H9 (cell line): ENCODE measurements around the gene CLEC17A. TPM values are rescaled to one million over a fixed set of nuclear protein-coding genes. Genes with fewer than 3 reads are reported as not detected.
"Not testable (repeated sequence)": the region's sequence is repeated elsewhere in the genome, so short reads cannot be mapped to it uniquely, and the experiment has no call there.

Source experiments
- DNase-seq: peaks from one replicate; pipeline ENCODE4 v3.0.0-alpha.2; 2017
- H2AFZ ChIP-seq: one replicate; pipeline ENCODE4 v1.6.1; 2013; ENCODE audit warnings: mild to moderate bottlenecking, low read length, control low read depth, moderate library complexity
- H2AK5ac ChIP-seq: 2 replicates; pipeline ENCODE4 v1.6.1; 2013; ENCODE audit warnings: low read length, control low read depth, mixed read lengths; ENCODE audit not compliant: insufficient read length
- H2BK120ac ChIP-seq: one replicate; pipeline ENCODE4 v1.6.1; 2013; ENCODE audit warnings: low read depth, mild to moderate bottlenecking, low read length, control low read depth, inconsistent platforms; ENCODE audit not compliant: poor library complexity, severe bottlenecking
- H2BK12ac ChIP-seq: 2 replicates; pipeline ENCODE4 v1.6.1; 2013; ENCODE audit warnings: low read length, control low read depth, mixed read lengths, low read depth; ENCODE audit not compliant: insufficient read length
- H2BK15ac ChIP-seq: 2 replicates; pipeline ENCODE4 v1.6.1; 2013; ENCODE audit warnings: low read depth, low read length, control low read depth
- H2BK20ac ChIP-seq: one replicate; pipeline ENCODE4 v1.6.1; 2013; ENCODE audit warnings: low read depth, mild to moderate bottlenecking, low read length, control low read depth, inconsistent platforms; ENCODE audit not compliant: poor library complexity, severe bottlenecking
- H2BK5ac ChIP-seq: 2 replicates; pipeline ENCODE4 v1.6.1; 2013; ENCODE audit warnings: low read length, control low read depth, mixed read lengths; ENCODE audit not compliant: insufficient read length
- H3K14ac ChIP-seq: 2 replicates; pipeline ENCODE4 v1.6.1; 2013; ENCODE audit warnings: low read length, control low read depth; ENCODE audit not compliant: insufficient read depth
- H3K18ac ChIP-seq: 2 replicates; pipeline ENCODE4 v1.6.1; 2013; ENCODE audit warnings: low read depth, mild to moderate bottlenecking, mixed read lengths, low read length, control low read depth; ENCODE audit not compliant: insufficient read length
- H3K23ac ChIP-seq: 2 replicates; pipeline ENCODE4 v1.6.1; 2013; ENCODE audit warnings: low read length, control low read depth, mixed read lengths, low read depth; ENCODE audit not compliant: insufficient read length
- H3K23me2 ChIP-seq: 2 replicates; pipeline ENCODE4 v1.6.1; 2013; ENCODE audit warnings: low read depth, mild to moderate bottlenecking, mixed read lengths, low read length, control low read depth; ENCODE audit not compliant: insufficient read length, poor library complexity, severe bottlenecking
- H3K27ac ChIP-seq: 2 replicates; pipeline ENCODE4 v1.5.1; 2013; ENCODE audit warnings: low read length, control low read depth, mixed read lengths, low read depth; ENCODE audit not compliant: insufficient read length
- H3K27me3 ChIP-seq: 2 replicates; pipeline ENCODE4 v1.6.1; 2013; ENCODE audit warnings: low read length, control low read depth, inconsistent platforms; ENCODE audit not compliant: insufficient read depth
- H3K4ac ChIP-seq: 2 replicates; pipeline ENCODE4 v1.6.1; 2013; ENCODE audit warnings: low read depth, mild to moderate bottlenecking, control low read depth, inconsistent platforms, low read length, moderate library complexity
- H3K4me1 ChIP-seq: 2 replicates; pipeline ENCODE4 v1.6.1; 2013; ENCODE audit warnings: low read length, control low read depth, inconsistent platforms; ENCODE audit not compliant: insufficient read depth
- H3K4me2 ChIP-seq: 2 replicates; pipeline ENCODE4 v1.6.1; 2013; ENCODE audit warnings: low read length, control low read depth, mixed read lengths; ENCODE audit not compliant: insufficient read length, insufficient read depth
- H3K56ac ChIP-seq: 2 replicates; pipeline ENCODE4 v1.6.1; 2013; ENCODE audit warnings: low read depth, mild to moderate bottlenecking, mixed read lengths, low read length, control low read depth; ENCODE audit not compliant: insufficient read length
- H3K79me1 ChIP-seq: 2 replicates; pipeline ENCODE4 v1.6.1; 2013; ENCODE audit warnings: low read depth, mild to moderate bottlenecking, moderate library complexity, low read length, control low read depth, inconsistent platforms; ENCODE audit not compliant: insufficient read depth, poor library complexity, severe bottlenecking
- H3K79me2 ChIP-seq: 2 replicates; pipeline ENCODE4 v1.6.1; 2013; ENCODE audit warnings: low read length, control low read depth, inconsistent platforms; ENCODE audit not compliant: insufficient read depth
- H3K9ac ChIP-seq: 2 replicates; pipeline ENCODE4 v1.6.1; 2013; ENCODE audit warnings: low read length, control low read depth, mixed read lengths; ENCODE audit not compliant: insufficient read length; ENCODE audit errors: extremely low read depth
- H3K9me3 ChIP-seq: one replicate; pipeline ENCODE4 v1.6.1; 2013; ENCODE audit warnings: low read depth, low read length, inconsistent platforms; ENCODE audit not compliant: control insufficient read depth
- H3T11ph ChIP-seq: one replicate; pipeline ENCODE4 v1.6.1; 2013; ENCODE audit warnings: mild to moderate bottlenecking, low read length, control low read depth, inconsistent platforms
- H4K20me1 ChIP-seq: one replicate; pipeline ENCODE4 v1.6.1; 2013; ENCODE audit not compliant: control insufficient read depth, insufficient read length, insufficient read depth
- H4K5ac ChIP-seq: 2 replicates; pipeline ENCODE4 v1.6.1; 2013; ENCODE audit warnings: low read depth, mild to moderate bottlenecking, mixed read lengths, low read length, control low read depth; ENCODE audit not compliant: insufficient read length
- H4K8ac ChIP-seq: replicated peaks from 2 replicates; pipeline ENCODE4 v1.6.1; 2013; ENCODE audit warnings: low read length, control low read depth, mixed read lengths, low read depth; ENCODE audit not compliant: insufficient read length
- H4K91ac ChIP-seq: 2 replicates; pipeline ENCODE4 v1.6.1; 2013; ENCODE audit warnings: low read depth, mild to moderate bottlenecking, moderate library complexity, mixed read lengths, low read length, control low read depth; ENCODE audit not compliant: insufficient read length
- H3K27ac Mint-ChIP-seq, 3 experiments: 2 replicates in 2 of 3; 3 replicates in 1 of 3; pipeline ENCODE4 v1.8.0; 2020 to 2021; ENCODE audit warnings: mixed read lengths in 3 of 3, mild to moderate bottlenecking in 1 of 3, moderate library complexity in 1 of 3
- H3K27me3 Mint-ChIP-seq: 2 replicates; pipeline ENCODE4 v1.8.0; 2021; ENCODE audit warnings: low read depth, mild to moderate bottlenecking, moderate library complexity, mixed read lengths
- H3K36me3 Mint-ChIP-seq, 3 experiments: 2 replicates in 2 of 3; 3 replicates in 1 of 3; pipeline ENCODE4 v1.8.0; 2020 to 2021; ENCODE audit warnings: low read depth in 3 of 3, mixed read lengths in 3 of 3; ENCODE audit not compliant: insufficient read depth in 1 of 3
- H3K4me1 Mint-ChIP-seq, 2 experiments: 2 replicates each; pipeline ENCODE4 v1.8.0; 2020; ENCODE audit warnings: mixed read lengths in 2 of 2
- H3K4me3 Mint-ChIP-seq, 2 experiments: 2 replicates in 1 of 2; 3 replicates in 1 of 2; pipeline ENCODE4 v1.8.0; 2020 to 2021; ENCODE audit warnings: mild to moderate bottlenecking in 2 of 2, mixed read lengths in 2 of 2, moderate library complexity in 1 of 2
- H3K9me3 Mint-ChIP-seq, 2 experiments: 2 replicates in 1 of 2; 3 replicates in 1 of 2; pipeline ENCODE4 v1.8.0; 2020; ENCODE audit warnings: mild to moderate bottlenecking in 2 of 2, mixed read lengths in 2 of 2, moderate library complexity in 1 of 2
- CTCF ChIP-seq: fragments of 200-600 bp; sonication (generic); conservative IDR thresholded peaks from 3 replicates; pipeline ENCODE4 v1.8.0; 2021; ENCODE audit warnings: antibody characterized with exemption, mild to moderate bottlenecking
- WGBS: extraction: QIAGEN DNeasy Blood & Tissue Kit; methylation state at CpG from one replicate; pipeline ENCODE4 v1.1.7; 2013; ENCODE audit warnings: missing lambda C conversion rate, low lambda C conversion rate, mixed read lengths; ENCODE audit not compliant: insufficient read length; ENCODE audit errors: extremely low coverage; 5-methylcytosine and 5-hydroxymethylcytosine counted together
- total RNA-seq: library from RNA; stranded (reverse); gene quantifications from 2 replicates; pipeline ENCODE4 v1.2.1, GENCODE V29; 2021

Gene CLEC17A
- total RNA-seq, 1 experiment from 2014 or later: not detected

GRCh38 chr19:14619404-14619803 lies 36.5 kb downstream of the CLEC17A start:
- Histone ChIP-seq H4K20me1 (no peaks in the 10 kb centered on the region), H3K23ac (no peak overlapping the region), H3K18ac (no peak overlapping the region), H4K5ac (no peak overlapping the region), H4K91ac (no peak overlapping the region), H2BK120ac (no peak overlapping the region), H2BK5ac (no peak overlapping the region), H3K56ac (no peak overlapping the region), H3K9ac (no peak overlapping the region), H2AFZ (no peak overlapping the region), H3K23me2 (no peaks in the 10 kb centered on the region), H3K27me3 (no peaks in the 10 kb centered on the region), H2BK15ac (no peak overlapping the region), H2BK12ac (no peak overlapping the region), H3K4me1 (no peaks in the 10 kb centered on the region), H2AK5ac (no peak overlapping the region), H3K4me2 (no peak overlapping the region), H4K8ac (no peak overlapping the region), H3K79me2 (no peaks in the 10 kb centered on the region), H3K27ac (no peak overlapping the region), H3T11ph (no peak overlapping the region), H3K14ac (no peak overlapping the region), H3K4ac (no peak overlapping the region), H3K79me1 (no peaks in the 10 kb centered on the region), H2BK20ac (no peak overlapping the region), H3K9me3 (no peaks in the 10 kb centered on the region)
- no peak for TF ChIP-seq CTCF
- no peaks in the 10 kb centered on the region for H3K4me1 Mint-ChIP-seq
- no peaks in the 10 kb centered on the region; the same call in 1 of the 2 replicates for H3K27me3 Mint-ChIP-seq
- H3K4me3 Mint-ChIP-seq: no peak overlapping the region
- H3K9me3 Mint-ChIP-seq: peaks cover 33 to 81% of the 10 kb centered on the region in 2 experiments
- DNase-seq: no peak
- peaks cover 4 to 12% (median 10%) of the 10 kb centered on the region in 3 experiments; a peak in 5 of 7 replicates for H3K36me3 Mint-ChIP-seq
- H3K27ac Mint-ChIP-seq: no peak overlapping the region

GRCh38 chr19:14624491-14624890 lies 41.6 kb downstream of the CLEC17A start:
- not testable (repeated sequence) for H2BK120ac ChIP-seq, H3K79me2 ChIP-seq, H3K27me3 Mint-ChIP-seq, H2BK20ac ChIP-seq, H3K27me3 ChIP-seq, H3K79me1 ChIP-seq, H2AK5ac ChIP-seq, H3K27ac ChIP-seq, H3T11ph ChIP-seq, H3K4ac ChIP-seq, H3K14ac ChIP-seq, H2AFZ ChIP-seq, H4K91ac ChIP-seq, DNase-seq, H3K4me1 ChIP-seq, H3K56ac ChIP-seq, H3K18ac ChIP-seq, H4K20me1 ChIP-seq, H3K9ac ChIP-seq, H2BK5ac ChIP-seq, H4K8ac ChIP-seq, H3K4me1 Mint-ChIP-seq, H3K4me3 Mint-ChIP-seq, H3K23me2 ChIP-seq, H4K5ac ChIP-seq, H2BK12ac ChIP-seq, H3K23ac ChIP-seq, H3K4me2 ChIP-seq, H2BK15ac ChIP-seq, H3K9me3 ChIP-seq, H3K27ac Mint-ChIP-seq
- Mint-ChIP-seq H3K36me3 (peaks cover 0 to 12% (median 5%) of the 10 kb centered on the region in 3 experiments; a peak in 3 of 7 replicates), H3K9me3 (peaks cover 38 to 77% of the 10 kb centered on the region in 2 experiments)
- WGBS: no CpG with 5 or more reads among the region's 6 CpGs
